ENCODE measurements around the gene WSCD2. TPM values are rescaled to one million over a fixed set of nuclear protein-coding genes. Genes with fewer than 3 reads are reported as not detected.

WSCD2 gene
- total RNA-seq, 1 donor from 2014 or later = 0.86 TPM

- Mint-ChIP-seq H3K9me3 (ENCODE audit: unreplicated experiment) (no peaks in the 10 kb centered on the region), H3K4me3 (ENCODE audit: unreplicated experiment) (no peak overlapping the region), H3K27me3 (ENCODE audit: unreplicated experiment) (peaks cover 21% of the 10 kb centered on the region), H3K27ac (ENCODE audit: unreplicated experiment) (no peak overlapping the region), H3K4me1 (ENCODE audit: unreplicated experiment) (peaks cover 5% of the 10 kb centered on the region), H3K36me3 (ENCODE audit: unreplicated experiment) (no peaks in the 10 kb centered on the region)
- no peak for DNase-seq (ENCODE audit: extremely low spot score, unreplicated experiment)
- TF ChIP-seq CTCF (IDR thresholded peaks at IDR 0.05) = no peak
Observed at GRCh38 chr12:108133482-108133881, 4.4 kb downstream of the WSCD2 start.

GRCh38 chr12:108134744-108135143, 5.7 kb downstream of the WSCD2 start:
- H3K4me1 Mint-ChIP-seq (ENCODE audit: unreplicated experiment) = peaks cover 5% of the 10 kb centered on the region
- no peaks in the 10 kb centered on the region for H3K36me3 Mint-ChIP-seq (ENCODE audit: unreplicated experiment)
- no peak for TF ChIP-seq CTCF (IDR thresholded peaks at IDR 0.05)
- no peak for DNase-seq (ENCODE audit: extremely low spot score, unreplicated experiment)
- H3K4me3 Mint-ChIP-seq (ENCODE audit: unreplicated experiment) = no peak overlapping the region
- peaks cover 19% of the 10 kb centered on the region for H3K27me3 Mint-ChIP-seq (ENCODE audit: unreplicated experiment)
- no peaks in the 10 kb centered on the region for H3K9me3 Mint-ChIP-seq (ENCODE audit: unreplicated experiment)
- no peak overlapping the region for H3K27ac Mint-ChIP-seq (ENCODE audit: unreplicated experiment)

GRCh38 chr12:108135627-108136026, 6.5 kb downstream of the WSCD2 start:
- Mint-ChIP-seq H3K27me3 (ENCODE audit: unreplicated experiment) (peaks cover 14% of the 10 kb centered on the region), H3K27ac (ENCODE audit: unreplicated experiment) (no peak overlapping the region), H3K36me3 (ENCODE audit: unreplicated experiment) (no peaks in the 10 kb centered on the region), H3K9me3 (ENCODE audit: unreplicated experiment) (no peaks in the 10 kb centered on the region), H3K4me3 (ENCODE audit: unreplicated experiment) (no peak overlapping the region), H3K4me1 (ENCODE audit: unreplicated experiment) (no peaks in the 10 kb centered on the region)
- no peak for DNase-seq (ENCODE audit: extremely low spot score, unreplicated experiment)
- TF ChIP-seq CTCF (IDR thresholded peaks at IDR 0.05) = no peak

GRCh38 chr12:108136697-108137096, 7.6 kb downstream of the WSCD2 start:
- TF ChIP-seq CTCF (IDR thresholded peaks at IDR 0.05) = no peak
- DNase-seq (ENCODE audit: extremely low spot score, unreplicated experiment) = no peak
- no peaks in the 10 kb centered on the region for H3K4me1 Mint-ChIP-seq (ENCODE audit: unreplicated experiment)
- H3K36me3 Mint-ChIP-seq (ENCODE audit: unreplicated experiment) = no peaks in the 10 kb centered on the region
- no peaks in the 10 kb centered on the region for H3K9me3 Mint-ChIP-seq (ENCODE audit: unreplicated experiment)
- peaks cover 10% of the 10 kb centered on the region for H3K27me3 Mint-ChIP-seq (ENCODE audit: unreplicated experiment)
- no peak overlapping the region for H3K27ac Mint-ChIP-seq (ENCODE audit: unreplicated experiment)
- H3K4me3 Mint-ChIP-seq (ENCODE audit: unreplicated experiment) = no peak overlapping the region

GRCh38 chr12:108139454-108139853, 10.4 kb downstream of the WSCD2 start:
- DNase-seq (ENCODE audit: extremely low spot score, unreplicated experiment) = no peak
- Mint-ChIP-seq H3K36me3 (ENCODE audit: unreplicated experiment) (no peaks in the 10 kb centered on the region), H3K27me3 (ENCODE audit: unreplicated experiment) (peaks cover 6% of the 10 kb centered on the region), H3K27ac (ENCODE audit: unreplicated experiment) (no peak overlapping the region), H3K4me3 (ENCODE audit: unreplicated experiment) (no peak overlapping the region), H3K9me3 (ENCODE audit: unreplicated experiment) (no peaks in the 10 kb centered on the region), H3K4me1 (ENCODE audit: unreplicated experiment) (no peaks in the 10 kb centered on the region)
- TF ChIP-seq CTCF (IDR thresholded peaks at IDR 0.05) = no peak

All from osteocyte (in vitro differentiated cells).